Anterior cingulate cortex (tissue), 58 donors: Measurements from ENCODE around the gene LRRC45.
"Not testable (repeated sequence)": the region's sequence is repeated elsewhere in the genome, so short reads cannot be mapped to it uniquely, and the experiment has no call there.

Experiments
- DNase-seq, 58 donors: peaks; one replicate each; lab custom pipeline; 2025; lab: John Stamatoyannopoulos, UW

The LRRC45 gene

GRCh38 chr17:82022981-82023446 lies at the start of gene LRRC45:
Gene LRRC45 (plus strand): TSS chr17:82023305. CDS start chr17:82023644, 339 bp downstream.
- peak; percentile 95 to 100 (median 100) for DNase-seq

GRCh38 chr17:81973432-81973831 lies 49.7 kb upstream of the LRRC45 start:
- DNase-seq, result no peak

GRCh38 chr17:81976332-81977210 lies 46.5 kb upstream of the LRRC45 start:
- DNase-seq, result peak in 5 of 58 donors; percentile 10 to 39 (median 14)

GRCh38 chr17:81977211-81977808 lies 45.8 kb upstream of the LRRC45 start, which contains the start of gene ASPSCR1:
Gene ASPSCR1 (plus strand): TSS chr17:81977629. CDS start chr17:81977647, 18 bp downstream.
- DNase-seq, result peak; percentile 31 to 89 (median 82)

GRCh38 chr17:81978524-81979298 lies 44.4 kb upstream of the LRRC45 start:
- no peak for DNase-seq

- DNase-seq, result no peak
Observed at GRCh38 chr17:81980122-81980521, 43.0 kb upstream of the LRRC45 start.

- DNase-seq, result no peak
Observed at GRCh38 chr17:81980707-81981343, 42.3 kb upstream of the LRRC45 start.

GRCh38 chr17:81981511-81981910 lies 41.6 kb upstream of the LRRC45 start:
- DNase-seq, result not testable (repeated sequence)

- DNase-seq, result no peak
Observed at GRCh38 chr17:81983011-81983638, 40.0 kb upstream of the LRRC45 start.

- no peak for DNase-seq
Observed at GRCh38 chr17:81983639-81984373, 39.3 kb upstream of the LRRC45 start.

GRCh38 chr17:81984773-81985410 lies 38.2 kb upstream of the LRRC45 start:
- no peak for DNase-seq

- DNase-seq, result no peak
Observed at GRCh38 chr17:81986606-81987005, 36.5 kb upstream of the LRRC45 start.

- DNase-seq, result no peak
Observed at GRCh38 chr17:81987161-81987770, 35.8 kb upstream of the LRRC45 start.

- DNase-seq, result no peak
Observed at GRCh38 chr17:81990836-81991683, 32.0 kb upstream of the LRRC45 start.

- DNase-seq, result peak in 45 of 58 donors; percentile 18 to 80 (median 60)
Observed at GRCh38 chr17:81991684-81992305, 31.3 kb upstream of the LRRC45 start.

- DNase-seq, result no peak
Observed at GRCh38 chr17:81992306-81993102, 30.6 kb upstream of the LRRC45 start.
